Panc1 (cell line): ENCODE results near the gene C1orf226. TPM values are rescaled to one million over a fixed set of nuclear protein-coding genes. Genes with fewer than 3 reads are reported as not detected.

Experiments used
- ATAC-seq: fragments of 200-7000 bp; cut with Tn5 transposase; 2 replicates; pipeline ENCODE4 v1.9.1; 2020; ENCODE audit warnings: mild to moderate bottlenecking, moderate library complexity
- BruUV-seq: library from RNA; stranded (reverse); fragments of 400-500 nt; replicated peaks from 2 replicates; lab custom pipeline; 2021; lab: Mats Ljungman, UMichigan
- CTCF ChIA-PET: fragments of 300-600 bp; sonication (Branson Sonifier 250); formaldehyde crosslinking; loops from one replicate; lab custom pipeline; 2022; ENCODE audit warnings: antibody characterized with exemption; lab: Charles Lee
- POLR2A ChIA-PET: fragments of 300-600 bp; sonication (Branson Sonifier 250); formaldehyde crosslinking; loops from one replicate; lab custom pipeline; 2022; ENCODE audit warnings: antibody characterized with exemption; lab: Charles Lee
- DNase-seq: peaks from one replicate; pipeline ENCODE4 v3.0.0-alpha.2; 2010; ENCODE audit warnings: low read depth, low spot score
- H3K27ac ChIP-seq: 2 replicates; pipeline ENCODE4 v1.5.1; 2011; ENCODE audit warnings: mild to moderate bottlenecking, low read length, inconsistent platforms
- H3K27me3 ChIP-seq: fragments of 200-500 bp; sonication (Bioruptor generic); 2 replicates; pipeline ENCODE4 v1.6.0; 2014; ENCODE audit warnings: low read length, inconsistent platforms; ENCODE audit not compliant: control insufficient read depth, insufficient read depth
- H3K36me3 ChIP-seq: fragments of 200-500 bp; sonication (Bioruptor generic); 2 replicates; pipeline ENCODE4 v1.5.1; 2014; ENCODE audit warnings: inconsistent platforms, mild to moderate bottlenecking, low read length, moderate library complexity; ENCODE audit not compliant: control insufficient read depth, insufficient read depth
- H3K4me1 ChIP-seq: 2 replicates; pipeline ENCODE4 v1.5.1; 2011; ENCODE audit warnings: inconsistent platforms, mild to moderate bottlenecking, low read length, moderate library complexity; ENCODE audit not compliant: control insufficient read depth, insufficient read depth
- H3K4me3 ChIP-seq, 2 experiments: 2 replicates each; pipeline ENCODE4 v1.5.1; 2011 to 2012; ENCODE audit warnings: low read depth in 2 of 2, low read length in 2 of 2, mild to moderate bottlenecking in 2 of 2, inconsistent platforms in 1 of 2, moderate library complexity in 1 of 2
- H3K9me3 ChIP-seq: fragments of 200-500 bp; sonication (Bioruptor generic); 2 replicates; pipeline ENCODE4 v1.5.1; 2014; ENCODE audit warnings: low read depth, mild to moderate bottlenecking, inconsistent platforms, low read length, moderate library complexity; ENCODE audit not compliant: control insufficient read depth, insufficient read depth
- CTCF ChIP-seq: fragments of 450-650 bp; IDR thresholded peaks from 2 replicates; pipeline ENCODE4 v1.5.1; 2017; ENCODE audit warnings: mild to moderate bottlenecking
- POLR2AphosphoS5 ChIP-seq: IDR thresholded peaks from 2 replicates; pipeline ENCODE4 v1.6.1; 2012; ENCODE audit warnings: mild to moderate bottlenecking, low read depth, low read length, moderate library complexity
- REST ChIP-seq, 2 experiments: IDR thresholded peaks; 2 replicates each; pipeline ENCODE4 v1.6.1; 2011 to 2012; ENCODE audit warnings: low read depth in 2 of 2, control low read depth in 1 of 2, low read length in 1 of 2, mild to moderate bottlenecking in 1 of 2, moderate library complexity in 1 of 2; ENCODE audit not compliant: insufficient read depth in 1 of 2
- SIN3A ChIP-seq: IDR thresholded peaks from 2 replicates; pipeline ENCODE4 v1.6.1; 2012; ENCODE audit warnings: low read depth, mild to moderate bottlenecking, low read length, moderate library complexity, borderline replicate concordance; ENCODE audit not compliant: insufficient read depth
- TCF7L2 ChIP-seq: IDR thresholded peaks from 2 replicates; pipeline ENCODE4 v1.6.1; 2011; ENCODE audit warnings: mild to moderate bottlenecking, low read depth, low read length, inconsistent platforms
- in situ Hi-C: cut with HindIII; loops from 2 replicates; pipeline ENCODE4 v1.10.0; 2016; ENCODE audit warnings: low sequenced_read_pairs, low pct_unique_long_range_greater_than_20kb
- intact Hi-C: fragments of 100-400 bp; cut with micrococcal nuclease; formaldehyde crosslinking; loops from one replicate; pipeline ENCODE4 v1.10.0; 2022; ENCODE audit not compliant: unreplicated experiment
- total RNA-seq: library from RNA; stranded (reverse); gene quantifications from one replicate; pipeline ENCODE4 v1.2.1, GENCODE V29; 2021; ENCODE audit not compliant: unreplicated experiment

C1orf226 gene
- total RNA-seq, 1 experiment from 2014 or later = 38.4 TPM

DNA sequence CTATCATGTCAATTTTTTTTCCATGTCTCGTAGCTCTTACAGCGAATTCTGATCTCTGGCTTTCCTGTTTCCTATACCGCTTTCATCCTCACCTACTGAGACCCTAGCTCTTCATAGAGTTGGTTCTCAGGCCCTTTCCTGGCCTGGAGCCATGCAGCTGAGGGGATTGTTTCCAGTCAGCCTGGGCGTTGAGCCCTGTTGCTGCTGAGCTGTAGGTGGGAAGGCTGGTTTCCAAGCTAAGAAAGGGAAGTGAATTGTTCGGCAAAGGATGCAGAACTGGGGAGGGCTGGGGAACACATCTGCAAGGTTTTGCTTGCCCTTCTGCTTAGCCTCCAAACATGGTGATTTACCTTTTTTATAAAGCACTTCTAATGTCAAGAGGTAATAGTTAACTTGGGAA lies 46.4 kb upstream of the C1orf226 start:
- CTCF ChIA-PET = no interaction called here
- ATAC-seq = no peak
- no peak overlapping the region for H3K27ac ChIP-seq
- no peak for DNase-seq
- H3K4me3 ChIP-seq = no peak overlapping the region
- in situ Hi-C loops (no loop called here), intact Hi-C loops (no loop called here)
- no TSS peak for BruUV-seq
- no peak for TF ChIP-seq REST (IDR thresholded peaks at IDR 0.05; ENCODE audit: insufficient read depth in 1 of 2, low read depth in 2 of 2, low read length in 1 of 2)
- no peak for TF ChIP-seq POLR2AphosphoS5
- no peak for TF ChIP-seq SIN3A
- TF ChIP-seq CTCF = no peak
- no peak for TF ChIP-seq TCF7L2
- no peaks in the 10 kb centered on the region; the same call in 1 of the 2 replicates for H3K4me1 ChIP-seq
- POLR2A ChIA-PET = no interaction called here
- H3K36me3 ChIP-seq = no peaks in the 10 kb centered on the region
- H3K9me3 ChIP-seq = no peaks in the 10 kb centered on the region
- H3K27me3 ChIP-seq = no peaks in the 10 kb centered on the region

DNA sequence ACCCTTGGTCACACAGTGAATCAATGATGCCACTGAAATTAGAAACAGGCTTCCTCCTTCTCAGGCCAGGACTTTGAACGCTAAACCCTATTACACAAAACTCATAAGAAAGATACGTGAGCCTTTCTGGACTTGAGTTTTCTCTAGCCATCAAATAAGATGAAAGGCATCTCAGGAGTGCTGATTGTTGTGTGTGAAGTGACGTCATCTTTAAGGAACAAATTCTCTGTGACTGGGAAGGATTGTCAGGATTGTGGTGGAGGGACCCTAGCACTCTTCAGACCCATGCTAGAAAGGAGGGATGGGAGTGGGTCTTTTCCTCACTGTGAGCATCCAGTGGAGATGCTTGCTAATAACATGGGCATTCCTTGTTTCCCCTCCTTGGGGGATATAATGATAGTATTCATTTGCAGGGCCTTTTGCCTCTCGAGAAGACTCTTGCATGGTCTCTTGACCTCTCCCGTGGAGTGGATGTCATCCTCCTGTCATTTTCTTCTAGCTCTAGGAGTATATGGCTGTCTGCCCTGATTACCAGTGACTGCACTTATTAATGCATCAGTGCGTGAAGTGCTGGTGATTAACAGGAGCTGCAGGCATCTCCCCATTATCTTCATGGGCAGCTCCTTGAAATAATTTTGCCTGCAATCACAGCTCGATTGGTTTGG lies 44.8 kb upstream of the C1orf226 start:
- intact Hi-C loops = no loop called here
- TF ChIP-seq SIN3A (no peak), POLR2AphosphoS5 (no peak), CTCF (no peak), REST (IDR thresholded peaks at IDR 0.05; ENCODE audit: insufficient read depth in 1 of 2, low read depth in 2 of 2, low read length in 1 of 2) (no peak), TCF7L2 (no peak)
- CTCF ChIA-PET = no interaction called here
- Histone ChIP-seq H3K36me3 (no peaks in the 10 kb centered on the region), H3K27ac (no peak overlapping the region), H3K4me3 (no peak overlapping the region), H3K9me3 (no peaks in the 10 kb centered on the region), H3K27me3 (no peaks in the 10 kb centered on the region), H3K4me1 (no peaks in the 10 kb centered on the region; the same call in 1 of the 2 replicates)
- POLR2A ChIA-PET = no interaction called here
- ATAC-seq = no peak
- DNase-seq = no peak
- in situ Hi-C loops = no loop called here
- no TSS peak for BruUV-seq
